GM18861 (cell line): Measurements from ENCODE around the gene CDCA4.

Experiments used
- ATAC-seq: cut with Tn5 transposase; IDR thresholded peaks from one replicate; pipeline ENCODE4 v1.9.1; 2021; ENCODE audit not compliant: unreplicated experiment

The CDCA4 gene

GRCh38 chr14:104976198-104977007 lies 44.5 kb downstream of the CDCA4 start:
- no peak for ATAC-seq

GRCh38 chr14:104975481-104976197 lies 45.2 kb downstream of the CDCA4 start:
- ATAC-seq = no peak

DNA sequence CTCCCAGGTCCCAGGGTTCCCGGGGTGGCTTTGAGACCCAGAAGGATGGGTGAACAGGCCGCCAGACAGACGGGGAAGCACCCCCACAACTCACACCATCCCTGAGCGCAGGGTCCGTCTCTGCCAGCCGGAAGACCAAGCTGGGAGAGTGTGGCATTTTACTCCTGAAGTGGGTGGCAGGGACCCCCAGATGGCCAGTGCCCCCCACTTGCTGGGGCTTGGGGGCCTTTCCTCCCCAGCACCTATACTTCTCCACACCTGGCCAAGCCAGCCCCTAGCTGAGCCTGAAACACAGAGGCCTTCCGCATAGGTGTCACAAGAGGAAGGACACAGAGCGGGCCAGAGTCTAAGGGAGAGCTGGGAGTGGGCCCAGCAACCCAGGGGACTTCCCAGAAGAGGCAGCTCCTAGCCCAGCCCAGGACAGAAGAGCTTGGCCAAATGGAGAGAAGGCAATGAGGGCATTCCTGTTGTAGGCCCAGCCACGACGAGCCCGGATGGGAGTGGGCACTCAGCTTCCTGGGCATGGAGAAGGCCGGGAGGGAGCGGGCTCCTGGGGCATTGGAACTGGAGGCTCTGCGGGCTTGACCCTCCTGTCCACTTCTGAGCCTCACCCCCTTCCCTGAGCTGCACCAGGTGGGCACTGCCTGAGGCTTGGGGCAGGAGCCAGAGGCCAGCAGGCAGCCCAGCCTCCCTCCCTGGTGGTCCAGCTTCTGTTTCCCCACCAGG lies 46.1 kb downstream of the CDCA4 start:
- no peak for ATAC-seq

DNA sequence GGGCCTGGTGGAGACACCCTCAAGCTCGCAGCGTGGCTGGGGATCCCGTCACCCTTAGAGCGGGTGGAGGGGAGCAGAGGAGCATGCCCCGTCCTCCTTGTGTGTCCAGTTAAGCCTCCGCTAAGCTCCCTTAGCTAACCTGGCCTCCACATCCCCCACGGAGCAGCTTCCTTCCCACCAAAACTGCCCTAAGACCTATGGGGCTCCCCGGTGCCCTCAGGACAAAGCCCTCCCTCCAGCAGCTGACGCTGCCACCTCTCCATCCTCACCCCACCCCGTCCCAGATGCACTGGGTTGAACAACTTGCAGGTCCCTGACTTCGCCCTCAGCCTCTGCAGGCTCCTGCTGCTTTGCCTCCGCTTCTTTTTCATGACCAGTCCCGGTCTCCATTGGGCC lies 46.7 kb downstream of the CDCA4 start:
- no peak for ATAC-seq

DNA sequence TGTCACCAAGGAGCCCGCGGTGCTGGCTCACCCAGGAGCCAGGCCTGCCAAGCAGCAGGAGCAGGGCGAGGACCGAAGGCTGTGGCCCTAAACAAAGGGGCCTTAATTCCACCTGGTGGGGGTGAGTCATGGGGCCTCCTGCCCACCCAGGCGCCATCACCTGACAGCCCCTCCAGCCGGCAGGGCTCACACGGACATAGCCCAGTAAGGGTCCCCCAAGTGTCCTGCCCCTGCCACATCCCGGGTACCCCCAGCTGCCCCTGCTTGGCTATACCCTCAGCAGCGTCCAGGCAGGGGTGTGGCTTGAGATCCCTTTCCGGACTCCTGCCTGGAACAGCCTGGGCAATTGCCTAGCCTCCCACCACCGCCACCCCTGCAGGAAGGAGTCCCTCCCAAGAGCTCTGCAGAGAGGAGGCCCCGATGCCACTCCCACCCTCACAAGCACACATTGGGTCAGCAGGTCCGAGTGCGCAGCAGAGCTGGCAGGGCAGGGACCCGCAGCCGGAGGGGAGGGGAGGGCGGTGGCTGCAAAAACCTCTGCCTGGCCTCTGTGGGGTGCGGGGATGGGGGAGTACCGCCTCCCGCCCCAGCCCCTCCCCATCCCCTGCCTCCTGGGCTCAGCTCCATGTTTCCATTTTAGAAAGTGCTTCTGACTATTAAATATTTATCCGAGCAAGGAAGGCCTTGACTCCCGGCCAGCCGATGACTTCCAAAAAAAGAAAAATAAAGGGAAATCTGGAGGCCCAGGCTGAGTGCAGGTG lies 47.3 kb downstream of the CDCA4 start:
- ATAC-seq = no peak

- ATAC-seq = no peak
Measured at GRCh38 chr14:104973135-104973384, 47.8 kb downstream of the CDCA4 start.

GRCh38 chr14:104972301-104973134 lies 48.4 kb downstream of the CDCA4 start:
- no peak for ATAC-seq

DNA sequence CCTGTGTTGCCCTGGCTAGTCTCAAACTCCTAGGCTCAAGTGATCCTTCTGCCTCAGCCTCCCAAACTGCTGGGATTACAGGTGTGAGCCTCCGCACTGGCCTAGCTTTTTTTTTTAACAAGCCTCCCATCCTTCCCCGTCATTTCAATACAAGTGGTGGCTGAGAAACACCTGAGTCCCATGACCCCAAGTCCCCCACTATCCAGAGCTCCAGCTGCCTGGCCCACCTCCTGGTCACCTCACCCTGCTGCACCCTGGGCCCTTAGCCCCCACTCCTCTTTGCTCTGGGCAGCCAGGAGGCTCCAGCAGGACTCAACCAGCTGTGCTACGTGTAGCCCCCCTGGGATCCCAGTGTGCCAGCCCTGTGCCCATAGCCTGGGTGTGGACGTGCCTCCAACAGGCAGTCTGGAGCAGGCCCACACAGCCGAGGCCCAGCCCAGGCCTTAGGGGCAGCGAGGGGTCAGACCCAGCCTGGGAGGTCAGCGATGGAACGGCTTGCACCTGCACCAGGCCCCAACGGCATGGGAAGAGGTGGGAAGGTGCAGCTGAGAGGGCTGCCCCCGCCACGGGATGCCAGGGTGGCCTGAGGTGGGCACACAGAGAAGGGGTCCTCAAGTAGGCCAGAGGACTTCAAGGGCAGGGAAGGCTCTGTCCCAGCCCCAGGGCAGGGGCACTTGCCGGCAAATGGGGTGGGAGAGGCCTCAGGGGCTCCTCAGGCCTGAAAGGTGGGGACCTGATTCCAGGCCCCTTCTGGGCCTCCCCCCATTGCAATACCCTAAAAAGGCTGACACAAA lies 49.2 kb downstream of the CDCA4 start:
- ATAC-seq = no peak

DNA sequence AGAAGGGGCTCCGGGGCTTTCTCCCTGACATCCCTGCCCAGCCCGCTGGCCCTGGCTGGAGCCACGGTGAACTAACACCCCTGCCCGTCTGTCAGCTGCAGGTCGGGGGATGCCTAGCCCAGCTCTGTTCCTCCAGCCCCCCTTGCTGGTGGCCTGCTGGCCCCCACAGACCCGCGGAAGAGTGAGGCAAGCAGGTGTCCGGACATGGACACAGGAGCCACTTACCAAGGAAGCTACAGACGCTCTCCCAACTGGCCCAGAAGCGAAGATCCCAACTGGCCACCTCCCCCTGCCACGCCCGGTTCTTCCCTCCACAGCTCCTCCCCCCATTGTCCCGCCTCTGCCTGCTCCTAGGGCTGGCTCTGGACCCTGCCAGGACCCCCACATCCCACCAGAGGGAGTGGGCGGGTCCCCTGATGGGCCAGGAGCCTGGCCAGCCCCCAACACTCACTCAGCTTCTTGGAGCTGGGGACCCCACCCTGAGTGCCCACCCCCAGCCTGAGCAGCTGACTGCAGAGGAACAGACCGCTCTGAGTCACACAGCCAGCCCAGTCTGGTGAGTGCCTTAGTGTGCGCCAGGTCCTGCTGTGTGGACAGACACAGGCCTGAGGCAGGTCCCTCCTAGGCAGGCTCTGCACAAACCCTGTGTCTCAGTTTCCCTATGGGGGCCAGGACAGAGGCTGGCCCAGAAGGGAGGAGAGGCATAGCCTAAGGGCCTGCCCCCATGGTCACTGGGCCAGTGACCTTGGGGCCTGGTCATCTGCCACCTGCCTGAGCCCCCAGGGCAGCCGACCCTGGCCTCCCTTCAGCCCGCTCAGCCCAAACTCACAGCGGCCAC lies 50.4 kb downstream of the CDCA4 start:
- ATAC-seq = no peak

DNA sequence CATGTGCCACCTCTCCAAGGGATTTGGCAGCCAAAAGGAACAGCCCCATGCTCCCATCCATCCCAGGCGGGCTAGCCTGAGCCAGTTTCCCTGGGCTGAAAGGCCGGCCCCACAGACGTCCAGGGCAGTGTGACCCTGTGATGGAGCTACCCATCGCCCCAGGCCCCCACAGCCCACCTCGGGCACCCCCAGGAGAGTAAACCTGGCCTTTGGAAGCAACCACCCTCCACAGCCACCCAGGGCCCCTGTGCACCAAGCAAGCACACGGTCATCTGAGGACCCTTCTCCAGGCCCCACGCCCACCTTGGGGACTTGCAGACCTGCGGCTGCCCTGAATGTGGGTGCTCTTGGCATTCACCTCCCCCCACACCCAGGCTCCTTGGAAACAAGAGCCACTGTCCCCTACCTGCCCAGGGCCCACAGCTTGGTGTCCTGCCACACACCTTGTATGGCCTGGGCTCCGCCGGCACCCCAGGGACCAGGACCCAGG lies 51.1 kb downstream of the CDCA4 start:
- no peak for ATAC-seq

DNA sequence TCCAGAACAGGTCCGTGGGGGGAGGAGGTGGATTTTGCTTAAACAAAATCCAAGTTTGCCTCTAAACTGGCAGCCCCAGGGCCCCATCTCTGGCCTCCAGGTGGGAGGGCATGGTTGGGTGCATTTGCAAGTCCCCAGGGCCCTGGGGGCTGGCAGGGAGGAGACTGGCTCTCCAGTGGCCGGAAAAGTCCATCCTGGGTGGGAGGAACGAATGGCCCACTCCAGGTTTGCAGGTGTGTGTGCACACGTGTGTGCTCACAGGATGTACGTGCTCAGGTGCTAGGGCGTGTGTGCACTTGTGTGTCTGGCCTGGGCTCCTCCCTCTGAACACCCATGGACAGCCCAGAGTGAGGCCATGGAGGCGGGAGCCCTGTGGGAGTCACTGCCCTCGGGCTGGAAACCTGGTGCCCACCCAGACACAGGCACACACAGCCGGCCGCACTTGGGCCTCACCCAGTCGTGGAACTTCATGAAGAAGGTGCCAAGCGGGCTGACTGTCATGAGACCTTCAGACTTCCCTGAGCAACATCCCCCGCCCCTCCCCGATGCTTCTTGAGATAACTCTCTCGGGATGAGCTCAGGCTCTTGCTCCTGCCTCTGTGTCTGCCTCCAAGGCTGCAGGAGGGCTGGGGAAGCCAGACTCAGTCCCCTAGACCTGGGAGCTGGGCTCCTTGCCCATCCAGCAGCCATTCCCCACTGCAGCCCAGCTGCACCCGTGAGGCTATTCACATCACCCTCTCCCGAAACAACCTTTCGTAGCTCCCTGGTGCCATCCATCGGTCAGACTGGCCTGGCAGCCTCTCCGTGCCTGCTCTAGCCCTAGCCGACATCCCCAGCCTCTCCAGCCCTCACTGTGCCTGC lies 52.1 kb downstream of the CDCA4 start:
- no peak for ATAC-seq

GRCh38 chr14:104968153-104968527 lies 52.7 kb downstream of the CDCA4 start:
- no peak for ATAC-seq

DNA sequence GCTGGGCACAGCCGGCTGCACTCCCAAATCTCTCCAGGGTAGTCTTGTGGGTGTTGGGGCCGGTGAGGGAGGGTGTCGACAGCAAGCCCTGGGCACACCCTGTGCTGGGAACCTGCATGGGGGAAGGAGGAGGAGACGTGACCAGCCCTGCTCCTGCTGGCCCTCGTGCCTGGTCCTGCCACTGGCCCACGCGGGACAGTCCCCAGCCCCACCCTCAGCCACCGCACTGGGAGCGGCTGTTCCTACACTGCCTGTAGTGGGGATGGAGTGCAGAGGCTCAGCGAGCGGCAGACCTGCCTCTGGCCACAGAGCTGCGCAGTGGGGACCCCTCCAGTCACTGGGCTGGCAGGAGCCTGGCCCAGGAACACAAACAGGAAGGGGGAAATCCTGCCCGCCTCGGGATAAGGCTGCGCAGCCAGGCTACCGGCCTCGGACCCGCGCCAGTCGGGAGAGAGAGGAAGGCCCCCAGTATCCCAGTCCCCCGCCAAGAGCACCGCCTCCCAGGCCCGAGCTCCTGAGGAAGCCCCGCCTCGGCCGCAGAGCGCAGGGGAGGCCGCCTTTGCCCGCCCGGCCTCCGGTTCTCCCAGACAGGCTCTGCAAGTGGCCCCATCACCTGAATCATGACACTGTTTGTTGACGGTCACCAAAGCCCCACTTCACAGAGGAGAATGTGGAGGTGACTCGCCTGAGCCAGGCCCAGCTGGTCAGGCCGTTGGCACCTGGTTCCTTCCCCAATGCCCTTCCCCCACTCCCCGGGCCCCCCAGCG lies 53.3 kb downstream of the CDCA4 start:
- no peak for ATAC-seq

GRCh38 chr14:104966981-104967385 lies 53.9 kb downstream of the CDCA4 start:
- ATAC-seq = no peak

GRCh38 chr14:104966261-104966865 lies 54.5 kb downstream of the CDCA4 start:
- ATAC-seq = no peak

DNA sequence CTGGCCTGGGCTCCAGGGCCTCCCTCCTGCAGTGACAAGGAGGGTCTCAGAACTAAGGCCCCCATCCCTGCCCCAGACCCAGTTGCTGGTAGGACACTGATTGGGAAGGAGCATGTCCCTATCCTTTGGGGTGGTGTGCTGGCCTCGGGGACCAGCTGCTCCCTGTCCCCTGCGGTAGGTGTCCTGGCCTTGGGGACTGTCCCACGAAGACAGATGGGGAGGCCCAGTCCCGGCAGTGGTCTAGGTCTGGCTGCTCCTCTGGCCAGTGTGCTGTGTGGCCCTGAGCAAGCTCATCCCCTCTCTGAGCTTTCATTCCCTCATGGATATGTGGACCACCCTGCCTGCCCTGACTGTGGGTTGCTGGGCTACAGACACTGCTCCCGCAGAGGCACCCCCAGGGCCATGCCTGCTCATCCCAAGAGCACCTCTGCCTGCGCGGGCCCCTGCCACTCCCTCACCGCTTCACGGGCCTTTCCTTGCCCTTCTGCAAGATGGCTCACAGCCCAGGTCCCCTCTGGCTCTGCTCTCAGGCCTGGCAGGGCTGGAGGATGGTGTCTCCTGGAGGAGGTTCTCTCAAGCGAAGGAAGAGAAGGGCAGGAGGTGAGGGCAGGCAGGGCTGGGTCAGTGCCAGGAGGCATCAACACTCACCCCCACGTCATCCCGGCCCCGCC lies 55.2 kb downstream of the CDCA4 start:
- ATAC-seq = no peak
